Measurements from ENCODE around the gene ANXA11. TPM values are rescaled to one million over a fixed set of nuclear protein-coding genes. Genes with fewer than 3 reads are reported as not detected.

Gene ANXA11
- total RNA-seq, 1 experiment from 2014 or later, result 327 TPM

DNA sequence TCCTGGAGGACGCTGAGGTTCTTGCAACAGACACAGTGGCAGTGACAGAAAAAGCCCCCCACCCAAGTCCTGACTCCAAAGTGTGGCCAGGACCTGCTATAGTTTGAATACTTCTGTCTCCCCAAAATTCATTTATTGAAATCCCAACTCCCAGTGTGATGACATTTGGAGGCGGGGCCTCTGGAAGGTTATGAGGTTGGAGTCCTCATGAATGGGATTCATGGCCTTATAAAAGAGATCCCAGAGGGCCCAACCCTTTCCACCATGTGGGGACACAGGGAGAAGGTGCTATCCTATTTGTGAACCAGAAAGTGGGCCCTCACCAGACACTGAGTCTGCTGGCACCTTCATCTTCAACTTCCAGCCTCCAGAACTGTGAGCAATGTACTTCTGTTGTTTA lies 18.3 kb downstream of the ANXA11 start:
- Mint-ChIP-seq H3K27me3 (ENCODE audit: insufficient read depth, unreplicated experiment) (no peaks in the 10 kb centered on the region), H3K4me3 (ENCODE audit: unreplicated experiment) (no peak overlapping the region), H3K27ac (ENCODE audit: unreplicated experiment) (no peak overlapping the region), H3K9me3 (ENCODE audit: unreplicated experiment) (peaks cover 4% of the 10 kb centered on the region), H3K4me1 (ENCODE audit: low read depth, unreplicated experiment) (peaks cover 14% of the 10 kb centered on the region), H3K36me3 (ENCODE audit: insufficient read depth, unreplicated experiment) (peaks cover 46% of the 10 kb centered on the region)
- DNase-seq, result no peak
- BruUV-seq (replicated peaks), result no TSS peak
- no peaks in the 10 kb centered on the region for H3K9me3 ChIP-seq
- peaks cover 4% of the 10 kb centered on the region; the same call in 1 of the 2 replicates for H3K36me3 ChIP-seq (ENCODE audit: control insufficient read depth, insufficient read depth, low read length)
- H3K4me1 ChIP-seq, result 0 out of 2 replicates have a peak, but pooled peaks cover 5% of the 10 kb centered on the region
- POLR2A ChIA-PET, result no interaction called here
- H3K4me3 ChIP-seq (ENCODE audit: low read depth, low read length), result no peak overlapping the region
- intact Hi-C loops (cut with micrococcal nuclease; ENCODE audit: unreplicated experiment), result loop anchor here (1.0 kb wide), 1 partner anchor 22 kb away; no protein-coding TSS in a partner anchor
- TF ChIP-seq, protein P1, sequence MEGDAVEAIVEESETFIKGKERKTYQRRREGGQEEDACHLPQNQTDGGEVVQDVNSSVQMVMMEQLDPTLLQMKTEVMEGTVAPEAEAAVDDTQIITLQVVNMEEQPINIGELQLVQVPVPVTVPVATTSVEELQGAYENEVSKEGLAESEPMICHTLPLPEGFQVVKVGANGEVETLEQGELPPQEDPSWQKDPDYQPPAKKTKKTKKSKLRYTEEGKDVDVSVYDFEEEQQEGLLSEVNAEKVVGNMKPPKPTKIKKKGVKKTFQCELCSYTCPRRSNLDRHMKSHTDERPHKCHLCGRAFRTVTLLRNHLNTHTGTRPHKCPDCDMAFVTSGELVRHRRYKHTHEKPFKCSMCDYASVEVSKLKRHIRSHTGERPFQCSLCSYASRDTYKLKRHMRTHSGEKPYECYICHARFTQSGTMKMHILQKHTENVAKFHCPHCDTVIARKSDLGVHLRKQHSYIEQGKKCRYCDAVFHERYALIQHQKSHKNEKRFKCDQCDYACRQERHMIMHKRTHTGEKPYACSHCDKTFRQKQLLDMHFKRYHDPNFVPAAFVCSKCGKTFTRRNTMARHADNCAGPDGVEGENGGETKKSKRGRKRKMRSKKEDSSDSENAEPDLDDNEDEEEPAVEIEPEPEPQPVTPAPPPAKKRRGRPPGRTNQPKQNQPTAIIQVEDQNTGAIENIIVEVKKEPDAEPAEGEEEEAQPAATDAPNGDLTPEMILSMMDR (IDR thresholded peaks at IDR 0.05; ENCODE audit: insufficient read depth in 1 of 2, low read depth in 1 of 2, low read length in 1 of 2, severe bottlenecking in 1 of 2, unreplicated experiment in 1 of 2), result no peak
- no peaks in the 10 kb centered on the region for H3K27me3 ChIP-seq (replicated peaks; ENCODE audit: control insufficient read depth, insufficient read depth, low read length)
- CTCF ChIA-PET, result no interaction called here

DNA sequence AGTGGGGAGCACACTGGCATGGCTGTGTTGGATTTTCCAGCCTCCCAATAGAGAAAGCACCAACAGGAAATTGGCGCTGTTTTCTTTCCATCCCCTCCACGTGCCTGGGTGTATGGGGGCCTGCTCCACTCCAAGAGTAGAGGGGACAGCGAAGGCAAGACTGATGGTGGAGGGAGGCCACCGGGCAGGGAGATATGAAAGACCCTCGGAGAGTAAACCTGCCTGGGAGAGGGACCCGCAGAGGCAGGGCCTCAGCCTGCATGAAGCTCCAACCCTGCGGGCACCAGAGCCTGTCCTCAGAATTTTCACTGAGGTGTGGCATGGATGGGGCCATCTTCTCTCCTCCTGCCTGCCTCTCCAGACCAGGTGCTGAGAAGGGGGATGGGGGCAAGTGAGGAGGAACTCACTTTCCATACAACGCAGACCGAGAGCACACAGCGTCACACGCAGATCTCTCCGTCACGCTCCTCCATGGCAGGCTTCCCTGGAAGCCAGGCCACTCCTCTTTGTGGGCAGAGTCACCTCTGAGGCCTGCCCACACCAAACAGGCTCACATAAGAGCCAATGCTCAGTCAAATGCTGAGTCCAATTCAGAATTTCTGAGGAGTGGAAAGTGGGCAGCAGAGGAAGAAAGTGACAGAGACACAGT lies 18.8 kb downstream of the ANXA11 start:
- Histone ChIP-seq H3K4me1 (0 out of 2 replicates have a peak, but pooled peaks cover 5% of the 10 kb centered on the region), H3K36me3 (ENCODE audit: control insufficient read depth, insufficient read depth, low read length) (no peaks in the 10 kb centered on the region; the same call in 1 of the 2 replicates), H3K9me3 (no peaks in the 10 kb centered on the region), H3K4me3 (ENCODE audit: low read depth, low read length) (no peak overlapping the region), H3K27me3 (replicated peaks; ENCODE audit: control insufficient read depth, insufficient read depth, low read length) (no peaks in the 10 kb centered on the region)
- CTCF ChIA-PET, result no interaction called here
- POLR2A ChIA-PET, result no interaction called here
- Mint-ChIP-seq H3K4me3 (ENCODE audit: unreplicated experiment) (no peak overlapping the region), H3K27me3 (ENCODE audit: insufficient read depth, unreplicated experiment) (no peaks in the 10 kb centered on the region), H3K4me1 (ENCODE audit: low read depth, unreplicated experiment) (peaks cover 13% of the 10 kb centered on the region), H3K9me3 (ENCODE audit: unreplicated experiment) (no peaks in the 10 kb centered on the region), H3K27ac (ENCODE audit: unreplicated experiment) (no peak overlapping the region), H3K36me3 (ENCODE audit: insufficient read depth, unreplicated experiment) (peaks cover 46% of the 10 kb centered on the region)
- TF ChIP-seq, protein P1 (IDR thresholded peaks at IDR 0.05; ENCODE audit: insufficient read depth in 1 of 2, low read depth in 1 of 2, low read length in 1 of 2, severe bottlenecking in 1 of 2, unreplicated experiment in 1 of 2), result no peak
- no TSS peak for BruUV-seq (replicated peaks)
- intact Hi-C loops (cut with micrococcal nuclease; ENCODE audit: unreplicated experiment), result loop anchor here (1.0 kb wide), 1 partner anchor 23 kb away; no protein-coding TSS in a partner anchor
- no peak for DNase-seq

DNA sequence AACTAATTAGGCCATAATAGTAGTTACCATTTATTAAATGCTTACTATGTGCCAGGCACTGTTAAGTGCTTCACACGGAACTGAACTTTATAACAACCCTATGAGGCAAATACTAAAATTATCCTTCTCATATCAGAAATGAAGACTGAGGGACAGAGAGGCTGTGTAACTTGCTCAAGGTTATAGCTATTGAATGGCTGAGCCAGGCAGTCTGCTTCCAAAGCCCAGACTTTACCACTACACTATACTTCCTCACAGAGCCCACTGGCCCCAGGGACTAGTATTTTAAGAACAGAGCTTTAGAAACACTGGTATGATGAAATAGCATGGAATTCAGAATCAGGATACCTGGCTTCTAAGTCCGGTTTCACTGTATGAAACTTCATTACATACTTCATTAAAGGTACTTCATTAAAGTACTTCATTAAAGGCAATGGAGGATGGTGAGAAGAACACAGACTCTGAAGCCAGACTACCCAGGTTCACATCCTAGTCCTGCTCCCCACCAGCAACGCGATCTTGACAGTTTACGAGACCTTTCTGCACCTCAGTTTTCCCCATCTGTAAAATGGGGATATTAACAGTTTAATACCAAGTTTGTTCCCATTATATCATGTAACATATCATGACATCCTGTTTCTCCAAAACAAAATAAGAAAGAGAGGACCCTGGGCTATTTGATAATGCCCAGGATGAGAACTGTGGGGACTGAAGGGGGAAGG lies 19.6 kb downstream of the ANXA11 start:
- no TSS peak for BruUV-seq (replicated peaks)
- Mint-ChIP-seq H3K27me3 (ENCODE audit: insufficient read depth, unreplicated experiment) (no peaks in the 10 kb centered on the region), H3K9me3 (ENCODE audit: unreplicated experiment) (no peaks in the 10 kb centered on the region), H3K27ac (ENCODE audit: unreplicated experiment) (no peak overlapping the region), H3K4me1 (ENCODE audit: low read depth, unreplicated experiment) (peaks cover 13% of the 10 kb centered on the region), H3K4me3 (ENCODE audit: unreplicated experiment) (no peak overlapping the region), H3K36me3 (ENCODE audit: insufficient read depth, unreplicated experiment) (peaks cover 52% of the 10 kb centered on the region)
- ChIA-PET POLR2A (no interaction called here), CTCF (no interaction called here)
- intact Hi-C loops (cut with micrococcal nuclease; ENCODE audit: unreplicated experiment), result no loop called here
- Histone ChIP-seq H3K4me3 (ENCODE audit: low read depth, low read length) (no peak overlapping the region), H3K4me1 (0 out of 2 replicates have a peak, but pooled peaks cover 5% of the 10 kb centered on the region), H3K9me3 (no peaks in the 10 kb centered on the region), H3K36me3 (ENCODE audit: control insufficient read depth, insufficient read depth, low read length) (no peaks in the 10 kb centered on the region; the same call in 1 of the 2 replicates), H3K27me3 (replicated peaks; ENCODE audit: control insufficient read depth, insufficient read depth, low read length) (no peaks in the 10 kb centered on the region)
- DNase-seq, result no peak
- TF ChIP-seq, protein P1 (IDR thresholded peaks at IDR 0.05; ENCODE audit: insufficient read depth in 1 of 2, low read depth in 1 of 2, low read length in 1 of 2, severe bottlenecking in 1 of 2, unreplicated experiment in 1 of 2), result no peak
